H1 (cell line): ENCODE results near the gene SLC51B. TPM values are rescaled to one million over a fixed set of nuclear protein-coding genes. Genes with fewer than 3 reads are reported as not detected.

ENCODE experiments used
- CTCF ChIA-PET: fragments of 300-600 bp; sonication (Branson Sonifier 250); formaldehyde crosslinking; loops from one replicate; lab custom pipeline; 2021; ENCODE audit not compliant: partially characterized antibody; lab: Charles Lee
- POLR2A ChIA-PET: fragments of 300-600 bp; sonication (Branson Sonifier 250); formaldehyde crosslinking; loops from one replicate; lab custom pipeline; 2021; ENCODE audit warnings: inconsistent platforms; ENCODE audit not compliant: partially characterized antibody; lab: Charles Lee
- DNase-seq, 2 experiments: peaks; one replicate each; pipeline versions ENCODE4 v3.0.0 to v3.0.0-alpha.2; 2010 to 2022; ENCODE audit warnings: low spot score in 2 of 2, low read depth in 1 of 2, mixed read lengths in 1 of 2
- FAIRE-seq: peaks from 2 replicates; lab custom pipeline; 2011; peaks lifted over from hg19 to GRCh38; lab: Jason Lieb, UNC
- H2AFZ ChIP-seq: 2 replicates; pipeline ENCODE4 v1.8.1; 2012; ENCODE audit warnings: low read length, inconsistent platforms
- H2AK5ac ChIP-seq: 2 replicates; pipeline ENCODE4 v1.6.1; 2013; ENCODE audit warnings: low read depth, low read length
- H2BK120ac ChIP-seq: replicated peaks from 2 replicates; pipeline ENCODE3; 2013; ENCODE audit warnings: low read depth, low read length, inconsistent platforms
- H2BK12ac ChIP-seq: 2 replicates; pipeline ENCODE4 v1.6.1; 2013; ENCODE audit warnings: low read depth, low read length
- H2BK15ac ChIP-seq: 2 replicates; pipeline ENCODE4 v1.6.1; 2013; ENCODE audit warnings: low read length
- H2BK20ac ChIP-seq: 2 replicates; pipeline ENCODE4 v1.6.1; 2013; ENCODE audit warnings: low read length
- H2BK5ac ChIP-seq: 2 replicates; pipeline ENCODE4 v1.6.1; 2013; ENCODE audit warnings: low read depth, low read length
- H3K14ac ChIP-seq: 2 replicates; pipeline ENCODE4 v1.6.1; 2013; ENCODE audit warnings: inconsistent platforms; ENCODE audit not compliant: insufficient read length
- H3K18ac ChIP-seq: 2 replicates; pipeline ENCODE4 v1.6.1; 2013; ENCODE audit warnings: low read length; ENCODE audit errors: extremely low read depth
- H3K23ac ChIP-seq: 2 replicates; pipeline ENCODE4 v1.6.1; 2013; ENCODE audit warnings: inconsistent platforms; ENCODE audit not compliant: insufficient read length
- H3K23me2 ChIP-seq: 2 replicates; pipeline ENCODE4 v1.6.1; 2013; ENCODE audit warnings: low read depth, low read length
- H3K27ac ChIP-seq: 2 replicates; pipeline ENCODE4 v1.6.1; 2011; ENCODE audit warnings: low read depth, low read length, inconsistent platforms
- H3K27me3 ChIP-seq, 4 experiments: replicated peaks in 1 of 4; 1 replicate in 1 of 4; 2 replicates in 3 of 4; pipeline versions ENCODE4 v1.6.1 to v1.8.1; 2011 to 2013; ENCODE audit warnings: low read length in 3 of 4, mild to moderate bottlenecking in 3 of 4, inconsistent platforms in 2 of 4, mixed read lengths in 2 of 4, moderate library complexity in 1 of 4; ENCODE audit not compliant: control insufficient read depth in 3 of 4, insufficient read depth in 3 of 4; ENCODE audit errors: extremely low read depth in 1 of 4
- H3K36me3 ChIP-seq, 4 experiments: 2 replicates each; pipeline versions ENCODE4 v1.6.1 to v1.8.1; 2011 to 2013; ENCODE audit warnings: mild to moderate bottlenecking in 4 of 4, low read length in 3 of 4, moderate library complexity in 2 of 4, control low read depth in 1 of 4, inconsistent platforms in 1 of 4; ENCODE audit not compliant: insufficient read depth in 4 of 4, control insufficient read depth in 2 of 4
- H3K4ac ChIP-seq: replicated peaks from 2 replicates; pipeline ENCODE3; 2013; ENCODE audit warnings: low read length, low read depth, mixed read lengths, inconsistent platforms; ENCODE audit not compliant: insufficient read length
- H3K4me1 ChIP-seq, 4 experiments: replicated peaks in 1 of 4; 1 replicate in 1 of 4; 2 replicates in 3 of 4; pipeline versions ENCODE4 v1.6.1 to v1.8.1; 2011 to 2013; ENCODE audit warnings: low read length in 3 of 4, inconsistent platforms in 2 of 4, mixed read lengths in 1 of 4; ENCODE audit not compliant: insufficient read depth in 4 of 4, control insufficient read depth in 3 of 4
- H3K4me2 ChIP-seq, 2 experiments: 2 replicates each; pipeline versions ENCODE4 v1.6.1 to v1.8.1; 2011 to 2013; ENCODE audit warnings: low read depth in 2 of 2, low read length in 2 of 2, control low read depth in 1 of 2, inconsistent platforms in 1 of 2, mild to moderate bottlenecking in 1 of 2; ENCODE audit not compliant: insufficient read depth in 1 of 2
- H3K4me3 ChIP-seq, 4 experiments: fragments of 200-600, 300-600 bp in 1 of 4; sonication (generic), shearing (Covaris generic), sonication (Bioruptor Twin) in 1 of 4; 2 replicates each; pipeline versions ENCODE4 v1.5.1 to v1.8.1; 2011 to 2016; ENCODE audit warnings: low read length in 4 of 4, low read depth in 3 of 4, control low read depth in 2 of 4, inconsistent platforms in 2 of 4, mild to moderate bottlenecking in 2 of 4, mixed read lengths in 1 of 4, moderate library complexity in 1 of 4; ENCODE audit not compliant: insufficient read depth in 2 of 4; ENCODE audit errors: extremely low read depth in 1 of 4
- H3K56ac ChIP-seq: replicated peaks from 2 replicates; pipeline ENCODE3; 2013; ENCODE audit warnings: low read depth, mild to moderate bottlenecking, mixed read lengths, low read length, inconsistent platforms; ENCODE audit not compliant: insufficient read length
- H3K79me1 ChIP-seq: 2 replicates; pipeline ENCODE4 v1.6.1; 2013; ENCODE audit warnings: low read depth, low read length, control low read depth
- H3K79me2 ChIP-seq, 2 experiments: 2 replicates each; pipeline versions ENCODE4 v1.6.1 to v1.8.1; 2012 to 2013; ENCODE audit warnings: low read length in 2 of 2, mild to moderate bottlenecking in 2 of 2, inconsistent platforms in 1 of 2; ENCODE audit not compliant: insufficient read depth in 2 of 2, control insufficient read depth in 1 of 2
- H3K9ac ChIP-seq, 4 experiments: replicated peaks in 1 of 4; 1 replicate in 1 of 4; 2 replicates in 3 of 4; pipeline versions ENCODE4 v1.6.1 to v1.8.1; 2011 to 2013; ENCODE audit warnings: low read depth in 3 of 4, low read length in 3 of 4, control low read depth in 2 of 4, mild to moderate bottlenecking in 2 of 4, moderate library complexity in 2 of 4, inconsistent platforms in 1 of 4; ENCODE audit errors: extremely low read depth in 1 of 4
- H3K9me3 ChIP-seq, 2 experiments: 2 replicates each; pipeline versions ENCODE4 v1.6.1 to v1.8.1; 2012 to 2013; ENCODE audit warnings: mild to moderate bottlenecking in 2 of 2, moderate library complexity in 2 of 2, control low read depth in 1 of 2, inconsistent platforms in 1 of 2, low read depth in 1 of 2, low read length in 1 of 2, mixed read lengths in 1 of 2; ENCODE audit not compliant: insufficient read depth in 2 of 2
- H4K20me1 ChIP-seq, 2 experiments: replicated peaks in 1 of 2; 2 replicates each; pipeline versions ENCODE3 to v1.8.1; 2011 to 2013; ENCODE audit warnings: inconsistent platforms in 2 of 2, low read length in 2 of 2, mild to moderate bottlenecking in 1 of 2; ENCODE audit not compliant: insufficient read depth in 2 of 2, control insufficient read depth in 1 of 2
- H4K5ac ChIP-seq: 2 replicates; pipeline ENCODE4 v1.6.1; 2013; ENCODE audit warnings: low read length, low read depth, mixed read lengths, inconsistent platforms; ENCODE audit not compliant: insufficient read length
- H4K8ac ChIP-seq: 2 replicates; pipeline ENCODE4 v1.8.0; 2013; ENCODE audit warnings: mild to moderate bottlenecking, moderate library complexity, low read length, inconsistent platforms; ENCODE audit not compliant: insufficient read depth; ENCODE audit errors: extremely low read depth
- H4K91ac ChIP-seq: replicated peaks from 2 replicates; pipeline ENCODE3; 2013; ENCODE audit warnings: low read length, mixed read lengths, inconsistent platforms; ENCODE audit not compliant: insufficient read length
- EZH2 ChIP-seq: fragments of 200-600 bp; sonication (generic); IDR thresholded peaks from 2 replicates; pipeline ENCODE4 v1.7.1; 2012; ENCODE audit warnings: low read depth, mild to moderate bottlenecking, moderate library complexity, low read length, inconsistent platforms; ENCODE audit not compliant: severe bottlenecking
- HDAC6 ChIP-seq: IDR thresholded peaks from one replicate; pipeline ENCODE4 v1.7.1; 2012; ENCODE audit warnings: low read depth, mild to moderate bottlenecking, inconsistent platforms, low read length, moderate library complexity
- RFX5 ChIP-seq: IDR thresholded peaks from 2 replicates; pipeline ENCODE4 v1.6.1; 2011; ENCODE audit warnings: low read depth, low read length, improper control_type of control experiment, borderline replicate concordance
- TEAD4 ChIP-seq: IDR thresholded peaks from 2 replicates; pipeline ENCODE4 v1.6.1; 2012; ENCODE audit warnings: low read depth, low read length, inconsistent platforms, mixed read lengths
- WGBS, 2 experiments: shearing (Covaris generic) in 1 of 2; methylation state at CpG; one replicate each; pipeline versions ENCODE4 v1.1.6 to v1.1.7; 2013 to 2015; ENCODE audit warnings: low lambda C conversion rate in 2 of 2, mixed read lengths in 2 of 2, inconsistent platforms in 1 of 2, low coverage in 1 of 2, missing lambda C conversion rate in 1 of 2; ENCODE audit not compliant: insufficient replicate concordance in 2 of 2, insufficient coverage in 1 of 2, insufficient read length in 1 of 2; ENCODE audit errors: extremely low coverage in 1 of 2, missing lambda C conversion rate in 1 of 2; 5-methylcytosine and 5-hydroxymethylcytosine counted together
- polyA plus RNA-seq, 7 experiments: library from polyadenylated mRNA; depleted of rRNA in 3 of 7; stranded (reverse) in 5 of 7; unstranded in 2 of 7; fragments of >200 nt in 5 of 7; fragments of 200-250 nt in 2 of 7; gene quantifications; 1 replicate in 5 of 7; 2 replicates in 1 of 7; 4 replicates in 1 of 7; pipeline versions ENCODE4 v1.2.1 to v1.2.3, GENCODE V29; 2011 to 2013; ENCODE audit warnings: missing spikeins in 2 of 7, mixed read lengths in 2 of 7
- total RNA-seq: library from RNA; stranded (reverse); fragmentation: NEBNext Ultra II Directional; extraction: Animal tissue kit (Norgen Biotek cat#: 25700); gene quantifications from 2 replicates; pipeline ENCODE4 v1.2.1, GENCODE V29; 2021

The SLC51B gene
- total and polyA plus RNA-seq, 2 of the 8 experiments (the other 6 are each of a cell fraction or from before 2014, with no cell fraction given) = not detected

GRCh38 chr15:65040461-65040860, 4.7 kb upstream of the SLC51B start:
- Histone ChIP-seq H4K91ac (no peak overlapping the region), H3K4ac (no peak overlapping the region), H2AK5ac (no peak overlapping the region), H2BK120ac (no peak overlapping the region), H3K56ac (no peak overlapping the region), H3K23ac (no peak overlapping the region), H3K27ac (no peak overlapping the region), H3K79me2 (no peaks in the 10 kb centered on the region), H4K20me1 (no peaks in the 10 kb centered on the region), H2AFZ (no peak overlapping the region), H3K4me3 (no peak overlapping the region), H3K14ac (no peak overlapping the region), H3K23me2 (no peaks in the 10 kb centered on the region), H4K5ac (no peak overlapping the region), H2BK20ac (no peak overlapping the region), H4K8ac (no peak overlapping the region), H3K27me3 (no peaks in the 10 kb centered on the region; a peak in 1 of 7 replicates), H3K9me3 (no peaks in the 10 kb centered on the region), H2BK12ac (no peak overlapping the region), H3K4me2 (no peak overlapping the region), H2BK15ac (no peak overlapping the region), H3K79me1 (no peaks in the 10 kb centered on the region), H2BK5ac (no peak overlapping the region), H3K18ac (no peak overlapping the region), H3K9ac (no peak overlapping the region), H3K36me3 (no peaks in the 10 kb centered on the region), H3K4me1 (no peaks in the 10 kb centered on the region; a peak in 1 of 7 replicates)
- FAIRE-seq (no peak), DNase-seq (no peak)
- ChIA-PET POLR2A (interaction anchor here (1.6 kb wide), 1 partner anchor 27 kb away, joined by 4 read pairs; the partner anchor contains the start of gene RASL12), CTCF (interaction anchor here (1.6 to 33.2 kb wide), 3 partner anchors 14 to 56 kb away, joined by 5 to 1213 read pairs (median 49); partner anchors contain the start of genes KBTBD13 and RASL12)
- WGBS, 2 experiments = 97% methylated on average over 6 of the region's 6 CpGs; no CpG with 5 or more reads in 1 of the 2 experiments
- TF ChIP-seq EZH2 = no peak
- no peak for TF ChIP-seq HDAC6
- TF ChIP-seq RFX5 = no peak
- TF ChIP-seq TEAD4 = no peak
